HG03460 (cell line): ENCODE data around the gene LAPTM5.
"Not testable (repeated sequence)": the region's sequence is repeated elsewhere in the genome, so short reads cannot be mapped to it uniquely, and the experiment has no call there.

Source experiments
- ATAC-seq: cut with Tn5 transposase; IDR thresholded peaks from one replicate; pipeline ENCODE4 v1.9.1; 2021; ENCODE audit not compliant: unreplicated experiment

Gene LAPTM5

DNA sequence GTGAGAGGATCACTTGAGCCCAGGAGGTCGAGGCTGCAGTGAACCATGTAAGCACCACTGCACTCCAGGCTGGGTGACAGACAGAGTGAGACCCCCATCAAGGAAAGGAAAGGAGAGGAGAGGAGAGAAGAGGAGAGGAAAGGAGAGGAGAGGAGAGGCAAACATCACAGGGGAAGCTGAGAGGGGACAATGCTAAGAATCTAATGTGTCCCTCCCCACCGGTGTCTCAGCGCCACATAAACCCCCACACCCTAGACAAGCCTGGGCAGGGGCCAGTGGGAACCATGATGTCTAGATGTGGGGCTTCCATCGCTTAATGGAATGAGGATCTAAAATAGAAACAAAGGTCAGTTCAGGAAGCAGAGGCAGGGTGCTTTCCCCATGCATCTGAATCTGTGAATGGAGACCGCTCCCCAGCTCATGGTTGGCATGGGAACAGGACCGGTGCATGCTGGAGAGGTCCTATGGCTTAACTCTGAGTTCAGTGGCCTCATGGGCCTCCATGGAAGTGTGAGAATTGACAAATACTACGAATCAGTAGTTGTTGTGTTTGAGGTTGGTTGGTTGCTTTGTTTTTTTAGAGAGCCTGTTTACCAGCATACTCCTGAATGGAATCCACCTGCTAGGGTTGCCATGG lies 16.3 kb upstream of the LAPTM5 start:
- ATAC-seq, result no peak

DNA sequence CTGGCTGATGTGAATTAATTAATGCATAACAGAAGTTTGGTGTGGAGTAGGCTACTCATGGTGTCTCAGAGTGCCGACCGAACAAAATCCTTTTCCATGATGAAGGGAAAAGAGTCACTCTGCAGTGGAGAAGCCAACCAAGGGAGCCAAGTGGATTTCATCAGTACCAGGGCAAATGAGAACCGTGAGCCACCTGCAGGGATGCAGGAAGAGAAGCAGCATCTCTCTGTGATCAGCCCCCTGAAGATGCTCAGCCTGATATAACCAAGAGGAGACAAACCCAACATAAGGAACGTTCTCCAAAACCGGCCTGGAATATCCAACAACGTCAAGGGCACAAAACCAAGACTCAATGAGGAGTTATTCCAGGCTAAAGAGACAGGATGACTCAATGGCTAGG lies 13.4 kb upstream of the LAPTM5 start:
- no peak for ATAC-seq

DNA sequence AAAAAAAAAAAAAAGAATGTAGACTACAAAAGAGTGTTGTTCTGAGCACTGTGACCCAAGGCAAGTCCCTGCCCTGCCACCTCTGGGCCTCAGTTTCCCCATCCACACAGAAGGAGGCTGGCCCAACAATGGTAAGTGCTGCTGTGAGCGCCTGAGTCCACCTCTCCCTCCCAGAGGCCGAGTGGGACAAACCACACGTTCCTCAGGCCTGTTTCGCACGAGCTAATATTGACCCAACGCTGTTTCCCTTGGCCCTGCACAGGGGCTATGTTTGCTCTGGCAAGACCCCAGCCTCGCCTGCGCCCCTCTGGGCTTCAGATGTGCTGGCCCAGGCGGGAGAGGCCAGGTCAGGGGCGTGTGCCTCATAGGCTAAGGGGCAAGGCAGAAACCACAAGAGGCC lies 12.6 kb upstream of the LAPTM5 start:
- no peak for ATAC-seq

DNA sequence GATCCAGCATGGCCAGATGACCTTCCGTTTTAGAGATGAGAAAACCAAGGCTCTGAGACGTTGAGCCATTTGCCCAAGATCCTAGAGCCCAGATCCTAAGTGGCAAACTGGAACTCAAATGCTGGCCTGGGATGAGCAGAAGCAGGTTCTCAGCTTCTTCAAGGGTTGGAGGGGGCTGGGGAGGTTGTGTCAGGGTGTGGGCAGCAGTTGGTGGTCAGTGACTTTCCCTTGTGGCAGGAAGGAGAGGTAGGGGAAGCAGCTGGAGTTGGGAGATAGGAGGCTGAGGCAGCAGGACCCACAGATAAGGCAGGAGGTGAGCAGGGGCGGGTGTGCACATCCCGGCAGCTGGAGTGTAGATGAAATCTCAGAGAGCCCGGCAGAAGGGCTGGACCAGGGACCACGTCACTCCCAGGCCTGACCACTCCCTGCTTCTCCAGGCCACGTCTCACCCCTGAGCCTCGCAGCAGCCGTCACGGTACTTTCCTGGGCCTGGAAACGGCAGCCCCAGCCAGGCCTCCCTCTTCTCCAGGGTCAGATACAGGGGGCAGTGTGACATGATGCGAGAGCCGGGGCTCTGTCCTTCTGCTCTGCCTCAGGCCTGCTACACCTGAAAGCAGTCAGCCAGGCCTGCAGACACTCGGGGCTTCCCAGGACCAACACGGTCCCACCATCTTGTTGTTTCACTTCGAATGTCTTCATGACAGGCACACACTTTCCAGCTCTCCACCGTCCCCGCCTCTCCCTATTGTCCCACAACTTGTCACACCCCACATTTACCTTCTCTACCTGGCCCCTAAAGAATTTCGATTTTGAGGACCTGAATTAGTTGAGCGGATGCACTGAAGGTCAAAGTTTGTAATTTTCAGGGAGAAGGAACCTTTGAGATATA lies 11.5 kb upstream of the LAPTM5 start:
- no peak for ATAC-seq

DNA sequence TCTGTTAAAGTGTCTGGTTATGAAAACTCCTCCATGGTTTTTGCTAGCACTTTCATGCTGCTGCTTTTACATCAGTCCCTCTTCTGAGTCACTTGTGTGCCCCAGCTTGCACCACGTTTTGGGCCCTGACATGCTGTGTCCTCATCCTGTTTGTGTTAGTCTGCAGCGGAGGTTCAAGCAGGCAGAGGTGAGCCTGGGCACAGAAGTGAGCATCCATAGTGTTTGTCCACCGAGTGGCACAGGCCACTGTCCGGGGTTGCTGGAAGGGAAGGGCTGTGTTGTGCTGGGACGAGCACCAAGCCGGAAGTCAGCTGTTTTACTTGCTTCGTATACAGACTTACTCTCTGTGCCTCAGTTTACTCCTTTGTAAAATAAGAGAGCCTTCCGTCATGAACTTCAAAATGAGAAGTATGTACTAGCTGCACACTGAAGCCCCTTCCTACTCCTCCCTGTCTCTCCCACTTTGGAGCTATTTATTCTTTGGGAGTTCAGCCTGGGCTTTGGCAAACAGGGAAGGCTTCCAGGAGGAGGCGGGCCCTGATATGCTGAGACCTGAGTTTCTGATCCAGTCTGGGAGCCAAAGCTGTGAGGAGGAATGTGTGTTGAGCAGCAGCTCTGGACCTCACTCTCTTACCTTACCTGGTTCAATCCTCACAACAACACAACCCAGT lies 10.7 kb upstream of the LAPTM5 start:
- no peak for ATAC-seq

DNA sequence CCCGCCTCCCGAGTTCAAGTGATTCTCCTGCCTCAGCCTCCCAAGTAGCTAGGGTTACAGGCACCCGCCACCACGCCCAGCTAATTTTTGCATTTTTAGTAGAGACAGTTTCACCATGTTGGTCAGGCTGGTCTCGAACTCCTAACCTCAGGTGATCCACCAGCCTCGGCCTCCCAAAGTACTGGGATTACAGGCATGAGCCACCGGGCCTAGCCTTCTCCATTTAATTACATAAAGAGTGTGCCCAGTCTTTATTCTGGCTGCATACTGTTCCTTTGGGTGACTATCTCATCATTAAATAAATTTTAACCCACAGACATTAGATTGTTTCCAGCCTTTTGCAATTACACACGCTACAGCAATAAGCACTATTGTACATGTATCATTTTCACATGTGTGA lies 9.4 kb upstream of the LAPTM5 start:
- ATAC-seq, result not testable (repeated sequence)

DNA sequence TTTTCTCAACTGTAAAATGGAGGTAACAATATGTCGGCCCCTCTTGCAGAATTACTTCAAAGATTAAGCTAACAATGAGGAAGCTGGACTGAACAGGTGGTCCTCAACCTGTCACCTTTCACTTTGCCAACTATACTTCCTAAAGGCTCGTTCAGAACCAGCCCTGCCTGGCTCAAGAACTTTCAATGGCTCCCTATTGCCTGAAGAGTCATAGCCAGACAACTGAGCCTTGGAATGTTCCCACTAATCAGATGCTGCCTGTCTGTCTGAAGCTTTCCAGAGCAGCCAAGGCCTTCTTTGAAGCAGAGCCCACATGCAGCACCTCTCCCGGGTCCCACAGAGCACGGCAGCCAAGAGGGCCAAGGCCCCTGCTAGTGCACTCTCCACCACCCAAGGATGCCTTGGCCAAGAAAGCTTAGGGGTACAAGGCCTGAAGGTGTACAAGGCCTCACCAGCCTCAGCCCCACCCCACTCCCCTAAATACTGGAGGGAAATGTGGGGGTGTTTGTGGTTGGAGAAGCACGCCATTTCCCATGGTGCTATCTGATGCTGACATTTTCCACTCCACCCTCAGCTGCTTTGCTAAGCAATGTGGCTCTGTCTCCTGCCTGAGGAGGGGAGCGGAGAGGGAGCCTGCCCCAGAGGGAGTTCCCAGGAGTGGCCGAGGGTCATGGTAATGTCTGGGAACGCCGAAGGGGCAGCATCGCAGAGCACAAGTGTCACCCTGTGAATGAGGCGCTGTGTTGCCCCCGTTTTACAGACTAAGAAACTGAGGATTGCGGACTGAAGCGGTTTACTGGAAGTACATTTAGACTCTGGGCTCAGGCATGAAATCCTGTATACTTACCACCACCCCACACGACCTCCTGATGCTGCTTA lies 8.2 kb upstream of the LAPTM5 start:
- no peak for ATAC-seq

DNA sequence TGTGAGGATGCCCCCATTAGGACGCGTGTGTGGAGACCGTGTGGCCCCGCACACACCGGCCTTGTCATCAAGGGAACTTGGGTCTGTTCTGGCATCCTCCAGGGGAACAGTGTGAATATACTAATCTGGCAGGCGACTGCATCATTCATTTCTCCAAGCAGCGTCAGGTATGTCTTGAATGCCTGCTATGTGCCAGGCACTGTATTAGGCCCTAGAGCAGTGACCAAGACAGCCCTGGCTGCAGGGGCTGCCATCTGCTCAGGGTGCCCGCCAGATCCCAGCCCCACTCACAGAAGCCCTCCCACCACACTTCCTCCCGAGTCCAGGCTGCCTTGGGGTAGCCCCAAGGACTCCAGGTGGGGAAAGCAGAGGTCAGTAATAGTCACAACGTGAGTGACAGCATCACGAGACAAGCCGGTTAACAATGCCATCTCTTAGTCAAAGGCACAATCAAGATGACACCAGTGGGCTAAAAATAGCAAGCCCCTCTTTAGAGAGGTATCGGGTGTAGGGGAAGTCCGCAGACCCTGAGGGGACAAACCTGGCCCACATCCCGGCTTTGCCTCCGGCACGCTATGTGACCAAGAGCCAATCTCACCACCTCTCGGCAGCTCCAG lies 7.5 kb upstream of the LAPTM5 start:
- no peak for ATAC-seq

DNA sequence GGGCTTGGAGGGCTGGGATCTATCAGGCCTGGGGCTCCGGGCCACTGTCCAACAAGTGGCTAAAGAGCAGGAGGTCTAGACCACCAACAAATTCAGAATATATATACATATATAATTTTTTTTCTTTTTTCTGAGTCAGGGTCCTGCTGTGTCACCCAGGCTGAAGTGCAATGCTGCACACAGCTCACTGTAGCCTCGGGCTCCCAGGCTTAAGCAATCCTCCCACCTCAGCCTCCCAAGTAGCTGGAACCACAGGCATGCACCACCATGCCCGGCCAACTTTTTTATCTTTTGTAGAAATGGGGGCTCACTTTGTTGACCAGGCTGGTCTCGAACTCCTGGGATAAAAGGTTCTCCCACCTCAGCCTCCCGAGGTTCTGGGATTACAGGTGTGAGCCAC lies 6.8 kb upstream of the LAPTM5 start:
- no peak for ATAC-seq

DNA sequence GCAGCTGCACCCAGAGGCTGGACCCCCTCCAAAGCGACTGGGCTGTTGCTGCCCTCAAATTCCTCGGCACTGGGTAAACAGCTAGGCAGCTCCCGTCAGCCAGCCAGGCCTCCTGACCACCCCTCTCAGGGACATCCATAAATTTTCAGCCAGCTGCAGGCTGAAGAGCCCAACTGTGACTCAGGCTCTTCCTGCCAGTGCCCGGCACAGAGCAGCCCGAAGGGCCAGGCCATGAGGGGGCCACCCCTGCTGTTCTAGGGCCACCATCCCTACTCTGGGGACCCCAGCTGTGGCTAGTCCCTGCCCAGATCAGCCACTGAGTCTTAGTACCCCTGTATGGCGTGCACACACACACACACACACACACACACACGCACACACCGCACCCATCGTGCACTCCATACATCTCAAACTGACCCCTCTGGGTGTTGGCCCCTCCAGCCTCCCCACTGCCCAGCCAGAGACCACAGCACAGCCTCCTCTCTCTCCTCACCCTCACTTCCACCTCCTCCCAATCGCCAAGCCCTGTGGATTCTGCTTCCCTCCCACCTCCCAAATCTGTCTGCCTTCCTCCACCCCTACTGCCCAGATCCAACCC lies 6.2 kb upstream of the LAPTM5 start:
- ATAC-seq, result no peak

DNA sequence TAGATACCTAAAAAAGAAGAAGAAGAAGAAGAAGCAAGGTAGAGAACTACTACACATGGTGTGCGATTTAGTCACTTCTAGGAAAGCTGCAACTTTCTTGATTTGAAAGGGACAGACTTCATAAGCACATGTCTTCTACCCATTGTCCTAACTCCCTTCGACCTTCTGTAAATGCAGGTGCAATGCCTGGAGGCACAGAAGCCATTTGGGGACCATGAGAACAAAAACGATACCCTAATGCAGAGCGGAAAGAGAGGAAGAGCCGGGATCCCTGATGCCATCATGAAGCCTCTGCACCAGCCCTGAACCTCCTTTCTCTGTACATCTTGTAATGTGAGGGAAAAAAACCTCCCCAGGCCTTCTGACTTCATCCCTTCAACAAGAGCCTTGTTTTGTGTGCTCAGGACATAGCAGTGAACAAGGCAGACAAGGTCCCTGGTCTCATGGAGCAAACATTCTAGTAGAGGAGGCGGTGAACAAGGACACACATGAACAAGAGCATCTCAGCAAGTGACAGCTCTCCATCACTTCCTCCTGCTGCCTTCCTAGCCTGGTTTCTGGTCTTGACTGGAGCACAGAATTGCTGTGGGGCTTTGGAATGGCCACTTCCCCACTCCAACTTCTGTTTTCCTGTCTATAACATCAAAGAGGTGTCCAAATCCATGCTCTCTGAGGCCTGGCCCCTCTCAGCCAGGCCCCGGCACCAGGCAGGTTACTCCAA lies 5.5 kb upstream of the LAPTM5 start:
- ATAC-seq, result no peak

DNA sequence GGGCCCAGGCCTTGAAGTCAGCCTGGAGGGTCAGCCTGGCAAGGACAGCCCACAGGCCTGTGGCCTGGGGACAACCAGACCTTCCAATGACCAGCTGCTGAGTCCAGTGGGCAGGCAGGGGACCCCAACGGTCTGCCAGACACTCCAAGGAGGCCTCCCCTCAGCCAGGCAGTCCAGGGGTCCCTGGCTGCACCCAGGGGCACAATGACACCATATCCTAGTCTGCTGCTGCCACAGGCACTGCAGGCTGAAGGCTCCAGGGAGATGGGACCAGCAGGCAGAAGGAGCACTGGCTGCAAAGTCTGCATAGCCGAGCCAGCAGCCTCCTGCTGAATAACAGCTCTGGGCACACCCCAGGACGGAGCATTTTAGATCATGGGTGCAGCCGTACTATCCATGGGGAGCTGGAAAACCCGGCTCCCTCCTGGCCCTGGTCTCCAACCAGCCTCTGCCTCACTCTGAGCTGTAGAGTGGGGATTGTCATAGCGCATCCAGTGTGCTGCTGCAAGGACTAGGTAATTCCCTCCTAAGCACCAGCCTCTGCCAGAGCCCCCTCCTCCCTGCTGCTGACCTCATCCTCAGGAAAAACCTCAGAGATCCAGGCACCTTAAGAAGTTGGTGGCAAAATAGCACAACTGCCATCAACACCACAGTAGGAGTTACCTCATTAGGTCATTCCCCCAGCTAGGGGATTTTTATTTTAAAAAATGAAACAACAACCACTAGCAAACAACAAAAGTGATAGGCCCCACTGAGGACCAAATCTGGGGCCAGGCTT lies 4.8 kb upstream of the LAPTM5 start:
- ATAC-seq, result no peak

DNA sequence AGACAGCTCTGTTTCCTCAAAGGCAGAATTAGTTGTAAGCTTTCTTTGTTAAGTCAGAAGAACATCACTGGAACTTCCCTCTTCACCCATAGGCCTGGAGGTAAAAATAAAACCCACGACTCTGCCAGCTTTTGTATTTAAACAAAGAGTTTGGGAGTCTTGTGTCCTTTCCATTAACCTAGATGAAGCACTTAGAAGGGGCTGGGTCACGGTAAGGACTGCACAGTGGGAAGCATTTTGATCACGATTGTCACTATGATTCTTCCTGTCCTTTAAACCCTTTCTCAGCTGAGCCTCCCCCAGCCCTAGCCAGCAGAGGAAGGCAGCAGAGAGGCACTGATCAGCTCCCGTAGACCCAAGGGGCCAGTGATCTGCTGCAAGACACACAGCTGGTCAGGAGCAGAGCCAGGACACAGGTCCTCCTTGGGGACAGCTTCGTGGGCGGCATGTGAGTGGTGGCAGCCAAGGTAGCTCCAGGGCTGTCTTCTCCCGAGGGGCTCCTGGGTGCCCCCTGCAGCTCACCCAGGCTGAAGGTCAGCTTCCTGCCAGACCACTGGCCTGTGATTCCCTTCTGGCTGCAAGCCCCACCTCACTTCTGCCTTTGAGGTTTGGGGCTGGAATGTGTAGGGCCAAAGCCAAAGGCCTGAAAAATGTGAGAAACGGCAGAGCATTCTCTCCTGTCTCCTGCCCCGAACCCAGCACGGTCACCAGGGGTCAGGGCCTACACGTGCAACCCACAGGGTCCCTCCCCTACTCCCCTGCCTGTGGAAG lies 4.0 kb upstream of the LAPTM5 start:
- ATAC-seq, result no peak

DNA sequence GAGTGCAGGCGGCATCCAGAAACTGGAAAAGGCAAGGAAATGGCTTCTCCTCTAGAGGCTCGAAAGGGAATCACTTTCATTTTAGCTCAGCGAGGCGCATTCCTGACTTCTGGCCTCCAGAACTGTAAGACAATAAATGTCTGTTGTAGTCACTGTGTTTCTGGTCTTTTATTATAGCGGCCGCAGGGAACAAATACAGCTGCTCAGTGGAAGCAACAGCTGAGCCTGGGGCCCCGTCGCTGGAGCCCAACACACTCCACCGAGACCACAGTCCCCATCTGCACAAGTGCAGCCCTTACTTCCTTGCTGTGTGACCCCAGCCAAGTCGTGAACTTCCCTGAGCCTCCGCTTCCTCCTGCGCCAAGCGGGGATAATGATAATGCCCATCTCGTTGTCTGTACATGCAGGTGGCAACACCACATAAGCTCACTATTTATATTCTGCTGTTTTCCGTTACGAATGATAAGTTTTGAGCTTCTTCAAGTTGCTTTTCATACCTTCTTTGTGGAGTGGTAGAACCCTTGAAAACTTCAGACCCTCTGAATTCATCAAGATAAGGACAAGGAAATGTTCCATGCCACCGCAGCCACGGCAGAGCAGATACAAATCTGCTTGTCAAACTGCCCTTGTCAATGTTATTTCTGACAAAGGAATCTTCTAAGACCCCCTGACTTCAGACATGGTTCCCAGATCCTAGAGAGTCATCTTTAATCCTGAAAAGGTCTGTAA lies 3.2 kb upstream of the LAPTM5 start:
- ATAC-seq, result no peak

DNA sequence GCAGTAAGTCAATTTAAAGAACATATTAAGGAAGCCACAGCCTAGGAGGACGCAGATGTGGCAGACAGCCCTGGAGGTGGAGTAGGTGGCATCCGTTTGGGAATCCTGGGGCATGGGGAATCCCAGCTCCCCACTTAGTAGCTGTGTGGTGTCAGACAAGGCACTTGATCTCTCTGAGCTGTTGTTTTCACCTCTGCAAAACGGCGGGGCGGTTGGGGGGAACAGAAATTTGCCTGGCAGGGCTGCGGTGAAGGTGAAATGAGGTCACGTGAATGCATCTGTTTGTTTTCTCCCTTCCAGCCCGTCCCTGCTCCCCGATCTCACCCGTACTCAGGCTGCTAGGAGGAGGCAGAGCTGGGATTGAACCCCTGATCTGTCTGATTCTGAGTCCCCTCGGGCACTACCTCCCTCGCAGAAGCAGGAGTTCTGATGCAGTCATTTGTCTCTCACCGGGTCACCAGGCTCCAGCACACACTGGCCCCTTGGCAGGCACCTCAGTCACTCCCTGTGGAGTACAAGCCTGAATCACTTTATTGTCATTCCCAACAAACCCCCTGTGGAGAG lies 2.2 kb upstream of the LAPTM5 start:
- ATAC-seq, result no peak

DNA sequence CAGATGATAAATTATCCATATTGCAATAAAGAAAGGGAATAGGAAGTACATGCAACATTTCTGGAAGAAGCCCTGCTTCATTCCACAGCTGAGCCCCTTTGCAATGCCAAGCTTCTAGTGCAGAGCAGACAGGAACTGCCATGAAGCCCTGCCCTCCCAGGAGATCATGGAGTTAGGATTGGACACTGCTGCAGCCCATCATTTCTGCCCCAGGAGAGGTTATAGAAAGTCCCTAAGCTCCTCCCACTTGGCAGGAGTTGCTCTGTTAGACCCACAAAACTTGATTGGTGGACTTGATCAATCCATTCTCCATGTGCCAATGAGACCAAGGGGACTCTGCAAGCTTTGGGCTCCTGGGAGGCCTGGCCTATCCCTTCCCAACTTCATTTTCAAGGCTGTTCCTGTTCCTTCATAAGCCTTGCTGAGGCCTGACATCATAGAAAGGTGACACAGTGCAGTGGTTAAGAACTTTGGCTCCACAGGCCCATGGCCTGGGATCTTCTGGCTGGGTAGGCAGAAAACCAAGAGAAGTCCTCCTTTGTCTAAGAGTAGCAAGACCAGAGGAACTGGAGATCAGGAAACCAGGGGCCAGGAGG lies 1.3 kb upstream of the LAPTM5 start:
- no peak for ATAC-seq
